Right lung (tissue), 5 donors: ENCODE measurements around the gene RASSF1. TPM values are rescaled to one million over a fixed set of nuclear protein-coding genes. Genes with fewer than 3 reads are reported as not detected.
A peak's percentile ranks its signal among the peaks of the same experiment; 100 is the strongest.
"Not testable (repeated sequence)": the region's sequence is repeated elsewhere in the genome, so short reads cannot be mapped to it uniquely, and the experiment has no call there.

Experiments
- DNase-seq, 2 donors: peaks; one replicate each; pipeline ENCODE4 v3.0.0-alpha.2; 2013
- polyA plus RNA-seq, 5 donors: library from polyadenylated mRNA; unstranded; fragments of 120-200 nt; gene quantifications; one replicate each; pipeline versions ENCODE4 v1.2.1 to v1.2.3, GENCODE V29; 2013; ENCODE audit warnings: inconsistent platforms in 1 of 5, low replicate concordance in 1 of 5; ENCODE audit not compliant: insufficient read length in 5 of 5, insufficient read depth in 1 of 5

RASSF1 gene
- polyA plus RNA-seq, 5 donors: 24.1 to 34.2 (median 27.9) TPM

- no peak for DNase-seq
These were observed 15.5 kb downstream of the RASSF1 start for GRCh38 chr3:50325113-50325480.

- no peak for DNase-seq
These were observed 16.1 kb downstream of the RASSF1 start for GRCh38 chr3:50324351-50325112.

GRCh38 chr3:50323614-50324199 lies 16.9 kb downstream of the RASSF1 start:
- DNase-seq: no peak

- DNase-seq: no peak
These were observed 17.5 kb downstream of the RASSF1 start for GRCh38 chr3:50323092-50323600.

- no peak for DNase-seq
These were observed 18.1 kb downstream of the RASSF1 start, which contains the start of gene HYAL2 for GRCh38 chr3:50322386-50323091. HYAL2 (minus strand) TSS chr3:50322745; CDS start chr3:50320489, 2,256 bp downstream.

- no peak for DNase-seq
These were observed 18.6 kb downstream of the RASSF1 start for GRCh38 chr3:50322115-50322385.

DNA sequence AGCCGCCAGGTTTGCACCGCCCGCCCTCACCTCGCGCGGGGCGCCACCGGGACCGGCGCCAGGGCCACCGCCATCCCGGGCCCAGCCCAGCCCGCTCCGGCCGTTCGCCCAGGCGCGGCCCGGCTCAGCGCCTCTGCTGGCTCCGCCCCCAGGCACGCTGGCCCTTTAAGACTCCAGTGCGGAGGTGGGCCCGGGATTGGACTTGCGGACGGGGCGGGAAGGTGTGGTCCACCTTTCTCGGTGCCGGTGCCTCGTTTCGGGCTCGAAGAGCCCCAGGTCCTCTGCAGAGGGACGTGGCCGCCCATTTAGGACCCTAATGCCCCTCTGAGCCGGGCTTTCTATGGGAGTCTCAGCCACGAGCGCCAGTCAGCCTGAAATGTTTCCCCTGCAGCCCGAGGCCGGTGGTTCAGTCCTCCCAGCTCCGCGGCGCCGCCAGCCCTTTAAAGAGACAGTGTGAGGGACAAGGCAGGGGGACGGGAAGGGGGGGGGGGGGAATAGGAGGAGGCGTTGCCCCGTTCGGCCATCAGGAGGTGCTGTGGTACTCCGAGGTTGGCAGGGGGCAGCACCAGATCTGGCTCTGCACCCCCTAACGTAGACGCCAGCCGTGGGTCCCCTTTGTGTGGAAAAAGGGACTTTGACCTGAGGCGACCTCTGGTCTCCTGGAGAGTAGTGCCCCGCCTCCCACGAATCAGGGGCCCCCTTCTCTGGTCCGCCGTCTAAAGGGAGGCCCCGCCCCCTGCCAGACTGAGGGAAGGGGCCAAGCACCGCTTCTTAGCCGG lies 19.1 kb downstream of the RASSF1 start:
- DNase-seq: peak; percentile 89 to 90

DNA sequence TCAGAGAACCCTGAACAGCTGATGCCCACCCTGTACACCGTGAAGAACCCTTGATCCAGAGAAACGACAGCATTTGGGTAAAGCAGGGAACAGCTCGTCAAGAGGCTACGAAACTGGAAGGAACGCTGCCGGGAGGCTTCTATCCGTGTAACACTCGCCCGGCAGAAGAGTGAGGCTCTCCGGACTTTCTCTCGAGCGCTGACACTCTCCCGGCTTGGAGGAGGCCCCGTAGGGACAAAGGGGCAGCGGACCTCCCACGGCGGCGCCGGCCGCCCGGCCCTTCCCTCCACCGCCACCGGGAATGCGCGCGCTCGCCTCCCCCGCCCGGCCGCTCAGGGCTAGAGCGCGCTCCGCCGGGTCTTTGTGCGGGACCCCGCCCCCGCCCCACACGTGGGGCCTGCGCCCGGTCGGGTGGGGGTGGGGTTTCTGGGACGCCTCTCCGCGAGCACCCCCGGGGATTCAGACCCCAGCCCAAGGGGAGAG lies 19.7 kb downstream of the RASSF1 start:
- peak; percentile 86 to 88 for DNase-seq

- no peak for DNase-seq
These were observed 20.6 kb downstream of the RASSF1 start for GRCh38 chr3:50319894-50320625.

- DNase-seq: no peak
These were observed 21.3 kb downstream of the RASSF1 start for GRCh38 chr3:50319181-50319893.

- no peak for DNase-seq
These were observed 22.0 kb downstream of the RASSF1 start for GRCh38 chr3:50318615-50319014.

DNA sequence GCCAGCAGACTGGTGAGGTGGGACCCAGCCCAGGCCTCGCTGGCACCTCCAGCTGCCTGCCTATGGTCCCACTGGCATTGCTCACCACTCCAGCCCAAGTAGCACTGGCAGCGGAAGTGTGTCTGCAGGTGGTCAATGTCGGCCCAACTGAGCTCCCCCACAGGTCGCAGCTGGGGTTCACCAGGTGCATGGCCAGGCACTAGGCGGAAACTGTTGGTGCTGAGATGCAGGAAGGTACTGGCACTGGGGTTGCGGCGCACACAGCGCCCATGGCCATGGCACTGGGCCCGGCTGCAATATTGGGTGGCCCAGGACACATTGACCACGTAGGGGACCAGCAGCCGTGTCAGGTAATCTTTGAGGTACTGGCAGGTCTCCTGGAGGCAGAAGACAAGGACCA lies 22.5 kb downstream of the RASSF1 start:
- DNase-seq: no peak

DNA sequence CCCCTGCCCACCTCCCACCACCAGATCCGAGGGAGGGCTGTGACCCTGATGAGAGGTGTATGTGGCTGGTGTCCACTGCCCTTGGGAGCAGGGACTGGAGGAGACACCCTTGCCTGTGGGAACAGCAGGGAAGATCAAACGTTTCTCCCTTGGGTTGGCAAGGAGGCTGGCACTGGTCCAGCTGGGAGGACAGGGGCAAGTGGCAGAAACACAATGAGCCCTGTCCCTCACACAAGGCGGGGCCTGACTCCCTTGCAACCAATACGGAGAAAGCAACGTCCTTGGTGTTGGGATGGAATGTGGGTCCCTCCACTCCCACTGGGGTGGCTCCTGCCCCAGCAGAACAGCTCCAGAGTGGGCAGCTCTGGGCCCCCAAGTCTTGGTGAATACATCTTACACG lies 23.3 kb downstream of the RASSF1 start:
- no peak for DNase-seq

DNA sequence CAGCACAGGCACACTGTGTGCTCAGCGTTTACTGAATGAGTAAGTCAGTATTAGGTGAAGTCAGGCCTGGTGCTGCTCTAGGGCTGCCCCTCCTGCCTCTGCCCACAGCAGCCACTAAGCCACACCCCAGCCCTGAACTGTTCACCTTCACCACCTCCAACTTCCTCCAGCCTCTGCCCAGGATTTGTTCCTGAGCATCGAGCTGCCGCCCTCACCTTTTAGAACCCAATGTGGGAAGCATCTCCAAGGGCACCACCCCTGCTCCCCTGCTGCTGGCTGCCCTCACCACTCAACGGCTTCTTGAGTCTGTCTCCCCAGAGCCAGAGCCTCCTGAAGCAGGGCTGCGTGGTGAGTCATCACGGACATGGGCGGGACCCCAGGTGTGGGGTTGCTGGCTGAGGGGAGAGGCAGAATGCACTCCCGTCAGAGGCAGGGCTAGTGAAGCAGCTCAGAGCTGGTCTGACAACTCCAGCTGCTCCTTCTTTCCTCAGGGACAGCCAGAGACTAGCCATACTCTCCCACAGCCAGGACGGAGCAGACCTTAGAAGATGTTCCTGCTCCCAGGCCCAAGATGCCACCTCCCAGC lies 23.9 kb downstream of the RASSF1 start:
- DNase-seq: no peak

GRCh38 chr3:50314816-50315215 lies 25.8 kb downstream of the RASSF1 start:
- no peak for DNase-seq

DNA sequence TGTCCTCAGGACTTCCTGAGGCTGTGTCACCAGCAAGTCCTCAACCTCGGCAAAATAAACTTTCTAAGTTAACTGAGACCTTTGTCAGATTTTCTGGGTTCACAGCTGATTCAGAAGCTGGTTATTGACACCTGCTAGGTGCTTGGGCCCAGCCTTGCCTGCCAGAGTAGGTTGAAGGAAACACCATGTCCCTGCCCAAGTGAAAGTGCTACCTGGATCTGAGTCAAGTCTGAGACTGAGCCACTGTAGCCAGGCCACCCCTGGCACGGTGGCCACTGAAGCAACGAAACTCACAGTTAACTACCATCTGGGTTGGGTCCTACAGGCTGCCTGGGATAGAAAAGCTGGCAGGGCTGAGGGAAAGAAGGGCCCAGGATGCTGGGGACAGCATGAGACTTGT lies 26.3 kb downstream of the RASSF1 start:
- no peak for DNase-seq

GRCh38 chr3:50312041-50312440 lies 28.6 kb downstream of the RASSF1 start:
- not testable (repeated sequence) for DNase-seq

GRCh38 chr3:50304601-50305000 lies 36.0 kb downstream of the RASSF1 start:
- DNase-seq: no peak

DNA sequence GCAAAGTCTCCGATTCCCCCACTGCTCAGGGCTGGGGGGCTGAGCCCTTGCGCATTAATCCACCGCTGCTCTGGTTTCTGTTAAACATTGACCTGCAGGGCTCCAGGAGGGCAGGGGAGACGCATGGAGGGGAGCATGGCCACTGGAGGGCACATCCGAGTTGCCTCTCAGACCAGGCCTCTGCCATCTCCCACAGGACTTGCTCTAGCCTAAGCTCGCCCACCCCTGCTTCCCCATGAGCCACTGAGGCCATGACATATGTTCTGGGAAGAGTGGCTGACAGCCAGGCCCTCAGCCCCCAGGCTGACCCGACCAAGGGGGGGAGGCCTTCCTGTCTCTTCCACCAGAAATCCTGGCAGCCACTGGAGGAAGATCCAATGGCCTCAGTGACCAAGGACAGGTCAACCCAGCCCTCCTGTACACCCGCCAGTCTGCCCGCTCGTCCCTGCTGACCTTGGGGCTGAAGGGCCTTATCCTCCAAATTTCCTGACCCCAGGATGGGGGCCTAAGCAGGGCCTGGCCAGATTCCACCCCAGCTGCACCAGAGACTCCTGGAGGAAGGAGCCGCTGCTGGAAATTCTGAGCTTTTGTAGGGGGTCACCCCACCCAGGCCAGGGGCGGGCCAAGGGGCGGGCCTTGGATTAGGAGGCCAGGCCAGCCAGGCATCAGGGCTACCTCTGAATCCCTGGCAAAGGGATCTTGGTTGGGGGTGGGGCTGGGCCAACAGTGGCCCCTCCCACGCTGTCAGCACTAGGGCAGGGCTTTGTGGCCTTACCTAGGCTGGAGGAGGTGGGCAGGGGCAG lies 37.4 kb downstream of the RASSF1 start, which contains the start of gene HYAL1:
TSS of gene HYAL1 (minus strand) at position 562 of the 803 bp plus-strand sequence. CDS start 618 bp downstream, outside the sequence.
- no peak for DNase-seq
